NCI-H2171 treated with DMSO at 0.1 percent for 48 hours (cell line): ENCODE results near the gene GSPT2.
"Not testable (repeated sequence)": the region's sequence is repeated elsewhere in the genome, so short reads cannot be mapped to it uniquely, and the experiment has no call there.

ENCODE experiments used
- DNase-seq: peaks from one replicate; lab custom pipeline; 2025; lab: John Stamatoyannopoulos, UW

GSPT2 gene

DNA sequence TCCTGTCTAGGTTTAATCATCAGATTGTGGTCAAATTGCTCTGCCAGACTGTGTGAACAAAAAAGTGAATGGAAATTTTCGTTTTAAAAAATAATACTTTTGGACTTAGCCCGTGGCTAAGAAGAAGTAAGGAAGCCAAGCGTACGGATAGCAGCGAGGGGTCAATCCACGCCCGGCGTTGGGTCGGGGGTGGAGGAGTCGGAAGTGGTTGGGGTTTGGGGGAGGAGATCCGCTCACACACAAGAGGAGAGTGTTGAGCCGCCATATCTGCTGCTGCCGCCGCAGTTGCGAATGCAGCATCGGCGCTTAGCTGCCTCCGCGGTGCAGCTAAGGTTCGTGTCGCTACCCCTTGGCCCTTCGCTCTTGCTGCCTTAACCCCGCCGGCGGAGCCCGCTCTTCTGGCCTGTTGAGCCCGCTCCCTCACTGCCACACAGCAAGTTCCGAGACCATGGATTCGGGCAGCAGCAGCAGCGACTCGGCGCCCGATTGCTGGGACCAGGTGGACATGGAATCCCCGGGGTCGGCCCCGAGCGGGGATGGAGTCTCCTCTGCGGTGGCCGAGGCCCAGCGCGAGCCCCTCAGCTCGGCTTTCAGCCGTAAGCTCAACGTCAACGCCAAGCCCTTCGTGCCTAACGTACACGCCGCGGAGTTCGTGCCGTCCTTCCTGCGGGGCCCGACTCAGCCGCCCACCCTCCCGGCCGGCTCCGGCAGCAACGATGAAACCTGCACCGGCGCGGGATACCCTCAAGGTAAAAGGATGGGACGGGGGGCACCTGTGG, at the start of gene GSPT2:
GSPT2 (plus strand) TSS at position 264 of the 779 bp plus-strand sequence; CDS start at position 449, 185 bp downstream.
- peak; percentile 2 for DNase-seq

- DNase-seq, result no peak
These were observed 49.0 kb upstream of the GSPT2 start for GRCh38 chrX:51694254-51694653.

- DNase-seq, result no peak
These were observed 45.8 kb upstream of the GSPT2 start for GRCh38 chrX:51697397-51697796.

GRCh38 chrX:51710277-51711164, 32.7 kb upstream of the GSPT2 start, which contains the start of gene CENPVL1:
Gene CENPVL1 (plus strand): TSS chrX:51710512. CDS start chrX:51710512, 0 bp downstream.
- DNase-seq, result not testable (repeated sequence)

GRCh38 chrX:51712943-51713647, 30.1 kb upstream of the GSPT2 start:
- DNase-seq, result not testable (repeated sequence)

DNA sequence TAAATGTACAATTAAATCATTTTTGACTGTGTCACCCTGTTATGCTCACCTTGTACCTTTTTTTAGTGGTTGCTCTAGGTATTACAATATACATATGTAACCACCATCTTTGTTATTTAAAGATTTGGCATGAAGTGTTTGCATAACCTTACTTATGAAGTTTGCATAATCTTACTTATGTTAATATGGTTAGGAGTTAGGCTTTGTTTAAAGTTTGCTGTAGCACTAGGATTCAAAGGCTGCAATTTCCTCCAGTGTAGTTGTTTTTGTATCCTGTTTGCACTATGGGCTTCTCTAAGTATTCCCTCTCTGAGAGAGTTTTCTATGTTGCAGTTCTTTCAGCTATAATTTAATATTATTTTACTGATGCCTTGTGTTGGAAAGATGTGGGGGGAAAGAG, 15.0 kb upstream of the GSPT2 start:
- no peak for DNase-seq

DNA sequence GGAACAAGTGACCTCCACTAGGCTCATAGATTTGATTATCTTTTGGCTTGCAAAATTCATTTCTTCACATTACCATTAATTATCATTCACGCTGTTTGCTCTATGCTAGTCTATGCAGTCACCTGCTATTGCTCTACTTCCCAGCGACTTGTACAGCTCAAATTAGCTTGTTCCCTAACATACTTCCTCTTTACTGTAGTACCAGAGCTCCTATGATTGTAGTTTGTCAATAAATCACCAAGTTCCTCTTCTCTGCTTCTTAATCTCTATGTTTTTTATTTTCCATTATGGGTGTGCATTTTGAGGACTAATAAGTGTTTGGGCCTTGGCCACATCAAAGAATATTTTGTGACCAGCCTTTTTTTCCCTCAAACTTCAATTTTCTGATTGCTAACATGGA, 6.2 kb upstream of the GSPT2 start:
- no peak for DNase-seq

- no peak for DNase-seq
These were observed 656 bp upstream of the GSPT2 start for GRCh38 chrX:51742586-51742985.

GRCh38 chrX:51747671-51748070, 4.4 kb downstream of the GSPT2 start:
- no peak for DNase-seq

DNA sequence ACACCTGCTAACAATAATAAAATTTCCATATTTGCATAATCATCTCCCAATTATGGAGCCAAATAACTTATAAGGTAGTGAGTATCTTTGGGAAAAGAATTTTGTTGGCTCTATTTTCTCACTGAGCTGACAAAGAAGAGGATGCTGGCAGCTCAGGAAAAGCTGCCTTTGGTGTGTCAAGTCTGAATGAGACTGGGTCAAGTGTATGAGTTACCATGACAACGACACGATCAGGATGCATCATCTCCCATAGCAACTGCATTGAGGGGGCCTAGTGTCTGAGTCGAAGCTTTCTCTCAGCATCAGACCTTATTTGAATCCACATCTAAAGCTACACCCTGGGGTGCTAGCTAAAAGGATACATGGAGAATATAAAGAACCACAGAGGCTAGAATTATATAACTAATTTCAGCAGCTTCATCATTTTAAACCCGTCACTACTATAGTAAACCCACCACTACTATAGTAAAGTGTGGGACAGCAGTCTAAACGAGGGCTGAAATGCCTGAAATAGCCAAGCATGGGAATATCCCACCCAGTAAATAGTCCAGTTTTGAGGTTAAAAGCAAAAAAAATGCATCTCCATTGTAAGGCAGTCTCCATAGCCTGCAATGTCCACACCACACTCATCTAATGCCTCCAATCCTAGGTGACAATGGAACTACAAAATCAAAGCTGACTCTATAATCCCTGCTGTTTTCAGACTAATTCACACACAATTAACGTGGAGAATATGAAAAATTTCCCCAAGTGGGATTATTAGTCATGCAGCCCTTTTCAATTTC, 16.0 kb downstream of the GSPT2 start:
- DNase-seq, result no peak

DNA sequence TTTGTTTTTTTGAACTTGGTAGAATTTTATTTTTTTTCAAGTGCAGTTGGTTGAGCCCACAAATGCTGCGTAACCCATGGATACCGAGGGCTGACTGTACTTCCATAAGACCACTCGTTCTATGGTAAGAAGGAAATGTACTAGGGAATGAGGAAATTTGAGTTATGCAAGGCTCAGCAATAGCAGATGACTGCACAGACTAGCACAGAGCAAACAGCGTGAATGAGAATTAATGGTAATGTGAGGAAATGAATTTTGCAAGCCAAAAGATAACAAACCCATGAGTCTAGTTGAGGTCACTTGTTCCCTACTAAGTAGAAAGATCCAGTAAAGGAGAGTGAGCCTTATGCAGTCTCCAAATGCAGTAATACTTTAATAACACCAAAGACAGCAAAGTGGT, 17.4 kb downstream of the GSPT2 start:
- no peak for DNase-seq

GRCh38 chrX:51766546-51766945, 23.3 kb downstream of the GSPT2 start:
- no peak for DNase-seq

- no peak for DNase-seq
These were observed 33.6 kb downstream of the GSPT2 start for GRCh38 chrX:51776851-51777250.

- no peak for DNase-seq
These were observed 36.1 kb downstream of the GSPT2 start for GRCh38 chrX:51779306-51779705.

DNA sequence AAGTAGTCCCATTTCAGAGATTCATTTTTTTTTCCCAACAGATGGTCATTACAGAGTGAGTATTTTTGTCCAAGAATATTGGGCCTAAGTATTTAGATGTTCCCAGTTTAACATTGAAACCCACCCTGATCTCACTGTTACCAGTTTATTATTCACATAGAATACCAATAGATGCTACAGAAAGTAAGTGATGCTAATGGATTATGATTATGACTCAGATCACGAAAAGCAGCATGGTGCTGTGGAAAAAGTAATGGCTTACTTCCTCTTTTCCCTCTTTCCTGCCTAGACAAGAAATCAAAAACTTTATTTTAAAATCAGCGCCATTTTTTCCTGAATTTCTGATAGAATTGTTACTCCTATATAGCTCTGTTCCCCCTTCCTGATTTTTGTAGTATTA, 51.9 kb downstream of the GSPT2 start:
- no peak for DNase-seq
